GM12864 (cell line): ENCODE data around the gene RANBP3.

Experiments
- DNase-seq: peaks from one replicate; pipeline ENCODE4 v3.0.0-alpha.2; 2011; ENCODE audit warnings: low read depth
- H3K4me3 ChIP-seq: 2 replicates; pipeline ENCODE4 v1.5.1; 2011; ENCODE audit warnings: mild to moderate bottlenecking, low read depth, low read length, control low read depth
- CTCF ChIP-seq: IDR thresholded peaks from 2 replicates; pipeline ENCODE4 v1.5.1; 2011; ENCODE audit warnings: low read depth, mild to moderate bottlenecking, moderate library complexity, low read length, control low read depth, inconsistent platforms; ENCODE audit errors: missing control alignments

RANBP3 gene

GRCh38 chr19:6005321-6006069 is 27.6 kb upstream of the RANBP3 start:
- H3K4me3 ChIP-seq = no peak overlapping the region
- TF ChIP-seq CTCF = no peak
- DNase-seq = no peak

DNA sequence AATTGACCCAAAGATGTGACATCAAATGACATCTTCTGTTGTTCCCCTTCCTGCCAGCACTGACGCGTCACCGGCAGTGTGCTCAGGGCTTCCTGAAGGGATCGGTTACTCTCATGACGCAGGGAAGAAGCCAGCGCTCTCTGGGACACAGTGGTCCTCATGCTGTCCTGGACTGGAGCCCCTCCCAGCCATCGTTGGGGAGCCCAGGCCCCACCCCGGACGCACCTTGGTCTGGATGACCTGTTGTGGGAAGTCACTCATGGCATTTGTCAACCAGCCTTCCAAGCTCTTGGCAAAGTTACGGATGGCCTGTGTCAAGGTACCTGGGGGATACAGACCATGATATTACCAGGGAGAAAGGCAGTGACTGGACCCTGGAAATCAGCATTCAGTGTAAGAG is 26.0 kb upstream of the RANBP3 start:
- TF ChIP-seq CTCF = no peak
- DNase-seq = no peak
- no peak overlapping the region for H3K4me3 ChIP-seq

- H3K4me3 ChIP-seq = no peak overlapping the region
- DNase-seq = no peak
- no peak for TF ChIP-seq CTCF
Measured at GRCh38 chr19:6002591-6002990, 24.7 kb upstream of the RANBP3 start.

- no peak for TF ChIP-seq CTCF
- DNase-seq = no peak
- H3K4me3 ChIP-seq = no peak overlapping the region
Measured at GRCh38 chr19:6000228-6000847, 22.4 kb upstream of the RANBP3 start.

DNA sequence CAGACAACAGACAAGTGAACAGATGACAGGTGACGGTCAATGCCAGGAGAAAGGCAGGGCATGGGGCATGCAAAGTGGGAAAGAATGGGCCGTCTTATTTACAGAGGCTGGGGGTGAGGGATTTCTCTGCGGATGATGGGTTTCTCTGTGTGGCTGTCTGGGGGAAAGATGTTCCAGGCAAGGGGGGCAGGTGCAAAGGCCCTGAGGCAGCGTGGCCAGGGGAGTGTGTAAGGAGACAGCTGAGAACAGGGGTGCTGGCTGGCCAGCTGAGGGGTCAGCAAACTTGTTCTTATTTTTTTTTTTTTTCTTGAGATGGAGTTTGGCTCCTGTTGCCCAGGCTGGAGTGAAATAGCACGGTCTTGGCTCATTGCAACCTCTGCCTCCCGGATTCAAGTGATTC is 21.8 kb upstream of the RANBP3 start:
- no peak for DNase-seq
- no peak for TF ChIP-seq CTCF
- H3K4me3 ChIP-seq = no peak overlapping the region

DNA sequence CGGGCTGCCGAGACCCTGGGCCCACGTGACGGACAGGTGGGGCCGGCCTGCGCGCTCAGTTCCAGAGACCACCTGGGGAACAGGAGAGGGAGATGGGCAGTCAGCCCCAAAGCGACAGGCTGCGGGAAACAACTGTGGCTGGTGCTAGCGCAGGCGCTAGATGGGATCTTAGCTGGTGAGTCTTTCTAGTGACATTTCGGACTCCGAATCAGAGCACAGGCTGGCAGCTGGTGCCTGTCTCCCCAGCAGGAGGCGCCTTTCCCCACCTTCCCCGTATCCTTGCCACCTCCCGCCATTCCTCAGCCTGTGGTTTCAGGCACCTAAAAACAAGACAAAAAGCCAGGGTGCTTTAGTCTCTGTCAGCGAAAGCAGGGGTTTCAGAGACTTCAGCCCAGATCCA is 19.4 kb upstream of the RANBP3 start:
- no peak overlapping the region for H3K4me3 ChIP-seq
- peak; percentile 24 for TF ChIP-seq CTCF
- DNase-seq = no peak

GRCh38 chr19:5996623-5997320 is 18.8 kb upstream of the RANBP3 start:
- H3K4me3 ChIP-seq = no peak overlapping the region
- TF ChIP-seq CTCF = no peak
- no peak for DNase-seq
